ENCODE results near the gene GRN.

Gene GRN

DNA sequence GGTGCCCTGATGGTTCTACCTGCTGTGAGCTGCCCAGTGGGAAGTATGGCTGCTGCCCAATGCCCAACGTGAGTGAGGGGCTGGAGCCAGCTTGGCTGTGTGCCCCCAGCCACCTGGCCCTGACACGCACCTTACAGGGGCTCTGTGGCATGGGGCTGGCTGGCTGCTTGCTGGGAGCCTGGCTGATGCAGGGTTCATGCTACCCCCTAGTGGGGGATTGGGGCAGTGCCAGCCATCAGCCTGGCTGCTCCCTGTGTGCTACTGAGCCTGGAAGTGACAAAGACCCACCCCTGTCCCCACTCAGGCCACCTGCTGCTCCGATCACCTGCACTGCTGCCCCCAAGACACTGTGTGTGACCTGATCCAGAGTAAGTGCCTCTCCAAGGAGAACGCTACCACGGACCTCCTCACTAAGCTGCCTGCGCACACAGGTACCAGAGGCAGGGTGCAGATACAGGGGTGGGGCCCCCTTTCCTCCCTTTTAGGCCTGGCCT lies 5.7 kb downstream of the GRN start:
- TF ChIP-seq CREB1 (IDR thresholded peaks at IDR 0.05; ENCODE audit: low read depth) = no peak
- TF ChIP-seq NFIC (IDR thresholded peaks at IDR 0.05) = no peak
- no peak for TF ChIP-seq TCF12 (IDR thresholded peaks at IDR 0.05; ENCODE audit: low read depth)
- TF ChIP-seq RAD21 (IDR thresholded peaks at IDR 0.05; ENCODE audit: low read depth) = peak; percentile 71

DNA sequence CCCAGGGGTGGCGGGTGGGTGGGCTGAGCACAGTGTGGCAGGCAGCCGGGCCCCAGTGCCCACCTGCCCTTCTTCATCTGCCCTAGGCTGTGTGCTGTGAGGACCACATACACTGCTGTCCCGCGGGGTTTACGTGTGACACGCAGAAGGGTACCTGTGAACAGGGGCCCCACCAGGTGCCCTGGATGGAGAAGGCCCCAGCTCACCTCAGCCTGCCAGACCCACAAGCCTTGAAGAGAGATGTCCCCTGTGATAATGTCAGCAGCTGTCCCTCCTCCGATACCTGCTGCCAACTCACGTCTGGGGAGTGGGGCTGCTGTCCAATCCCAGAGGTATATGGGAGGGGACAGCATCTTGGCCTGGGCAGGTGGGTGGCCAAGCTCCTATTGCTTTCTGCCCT lies 6.4 kb downstream of the GRN start:
- TF ChIP-seq EP300 (IDR thresholded peaks at IDR 0.05; ENCODE audit: borderline replicate concordance) (no peak), CREB1 (IDR thresholded peaks at IDR 0.05; ENCODE audit: low read depth) (no peak), TCF12 (IDR thresholded peaks at IDR 0.05; ENCODE audit: low read depth) (no peak), TAF1 (IDR thresholded peaks at IDR 0.05; ENCODE audit: low read depth) (no peak), NFIC (IDR thresholded peaks at IDR 0.05) (no peak), TEAD4 (IDR thresholded peaks at IDR 0.05) (no peak), RAD21 (IDR thresholded peaks at IDR 0.05; ENCODE audit: low read depth) (no peak), YY1 (IDR thresholded peaks at IDR 0.05; ENCODE audit: low read depth) (no peak), ZBTB7A (IDR thresholded peaks at IDR 0.05; ENCODE audit: low read depth) (no peak), EGR1 (IDR thresholded peaks at IDR 0.05) (no peak), FOXM1 (IDR thresholded peaks at IDR 0.05; ENCODE audit: borderline replicate concordance, low read depth) (no peak), CEBPB (IDR thresholded peaks at IDR 0.05) (no peak)
- TF ChIP-seq, protein P1, sequence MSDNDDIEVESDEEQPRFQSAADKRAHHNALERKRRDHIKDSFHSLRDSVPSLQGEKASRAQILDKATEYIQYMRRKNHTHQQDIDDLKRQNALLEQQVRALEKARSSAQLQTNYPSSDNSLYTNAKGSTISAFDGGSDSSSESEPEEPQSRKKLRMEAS (IDR thresholded peaks at IDR 0.05) = no peak
- TF ChIP-seq, protein P2, sequence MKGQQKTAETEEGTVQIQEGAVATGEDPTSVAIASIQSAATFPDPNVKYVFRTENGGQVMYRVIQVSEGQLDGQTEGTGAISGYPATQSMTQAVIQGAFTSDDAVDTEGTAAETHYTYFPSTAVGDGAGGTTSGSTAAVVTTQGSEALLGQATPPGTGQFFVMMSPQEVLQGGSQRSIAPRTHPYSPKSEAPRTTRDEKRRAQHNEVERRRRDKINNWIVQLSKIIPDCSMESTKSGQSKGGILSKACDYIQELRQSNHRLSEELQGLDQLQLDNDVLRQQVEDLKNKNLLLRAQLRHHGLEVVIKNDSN (IDR thresholded peaks at IDR 0.05) = no peak
- TF ChIP-seq, protein P3, sequence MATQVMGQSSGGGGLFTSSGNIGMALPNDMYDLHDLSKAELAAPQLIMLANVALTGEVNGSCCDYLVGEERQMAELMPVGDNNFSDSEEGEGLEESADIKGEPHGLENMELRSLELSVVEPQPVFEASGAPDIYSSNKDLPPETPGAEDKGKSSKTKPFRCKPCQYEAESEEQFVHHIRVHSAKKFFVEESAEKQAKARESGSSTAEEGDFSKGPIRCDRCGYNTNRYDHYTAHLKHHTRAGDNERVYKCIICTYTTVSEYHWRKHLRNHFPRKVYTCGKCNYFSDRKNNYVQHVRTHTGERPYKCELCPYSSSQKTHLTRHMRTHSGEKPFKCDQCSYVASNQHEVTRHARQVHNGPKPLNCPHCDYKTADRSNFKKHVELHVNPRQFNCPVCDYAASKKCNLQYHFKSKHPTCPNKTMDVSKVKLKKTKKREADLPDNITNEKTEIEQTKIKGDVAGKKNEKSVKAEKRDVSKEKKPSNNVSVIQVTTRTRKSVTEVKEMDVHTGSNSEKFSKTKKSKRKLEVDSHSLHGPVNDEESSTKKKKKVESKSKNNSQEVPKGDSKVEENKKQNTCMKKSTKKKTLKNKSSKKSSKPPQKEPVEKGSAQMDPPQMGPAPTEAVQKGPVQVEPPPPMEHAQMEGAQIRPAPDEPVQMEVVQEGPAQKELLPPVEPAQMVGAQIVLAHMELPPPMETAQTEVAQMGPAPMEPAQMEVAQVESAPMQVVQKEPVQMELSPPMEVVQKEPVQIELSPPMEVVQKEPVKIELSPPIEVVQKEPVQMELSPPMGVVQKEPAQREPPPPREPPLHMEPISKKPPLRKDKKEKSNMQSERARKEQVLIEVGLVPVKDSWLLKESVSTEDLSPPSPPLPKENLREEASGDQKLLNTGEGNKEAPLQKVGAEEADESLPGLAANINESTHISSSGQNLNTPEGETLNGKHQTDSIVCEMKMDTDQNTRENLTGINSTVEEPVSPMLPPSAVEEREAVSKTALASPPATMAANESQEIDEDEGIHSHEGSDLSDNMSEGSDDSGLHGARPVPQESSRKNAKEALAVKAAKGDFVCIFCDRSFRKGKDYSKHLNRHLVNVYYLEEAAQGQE (IDR thresholded peaks at IDR 0.05; ENCODE audit: low read depth) = no peak

DNA sequence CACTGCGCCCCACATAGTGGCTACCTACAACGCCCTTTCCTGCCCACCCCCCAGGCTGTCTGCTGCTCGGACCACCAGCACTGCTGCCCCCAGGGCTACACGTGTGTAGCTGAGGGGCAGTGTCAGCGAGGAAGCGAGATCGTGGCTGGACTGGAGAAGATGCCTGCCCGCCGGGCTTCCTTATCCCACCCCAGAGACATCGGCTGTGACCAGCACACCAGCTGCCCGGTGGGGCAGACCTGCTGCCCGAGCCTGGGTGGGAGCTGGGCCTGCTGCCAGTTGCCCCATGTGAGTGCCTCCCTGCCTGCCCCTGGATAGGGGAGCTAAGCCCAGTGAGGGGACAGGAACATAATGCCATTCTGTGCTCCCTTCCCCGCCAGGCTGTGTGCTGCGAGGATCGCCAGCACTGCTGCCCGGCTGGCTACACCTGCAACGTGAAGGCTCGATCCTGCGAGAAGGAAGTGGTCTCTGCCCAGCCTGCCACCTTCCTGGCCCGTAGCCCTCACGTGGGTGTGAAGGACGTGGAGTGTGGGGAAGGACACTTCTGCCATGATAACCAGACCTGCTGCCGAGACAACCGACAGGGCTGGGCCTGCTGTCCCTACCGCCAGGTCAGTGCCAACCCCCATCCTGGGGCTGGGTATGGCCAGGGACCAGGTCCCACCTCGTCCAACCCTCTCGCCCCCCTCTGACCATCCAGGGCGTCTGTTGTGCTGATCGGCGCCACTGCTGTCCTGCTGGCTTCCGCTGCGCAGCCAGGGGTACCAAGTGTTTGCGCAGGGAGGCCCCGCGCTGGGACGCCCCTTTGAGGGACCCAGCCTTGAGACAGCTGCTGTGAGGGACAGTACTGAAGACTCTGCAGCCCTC lies 7.1 kb downstream of the GRN start:
- TF ChIP-seq EP300 (IDR thresholded peaks at IDR 0.05; ENCODE audit: borderline replicate concordance) (no peak), ZBTB7A (IDR thresholded peaks at IDR 0.05; ENCODE audit: low read depth) (no peak), TCF12 (IDR thresholded peaks at IDR 0.05; ENCODE audit: low read depth) (no peak), CEBPB (IDR thresholded peaks at IDR 0.05) (no peak), CREB1 (IDR thresholded peaks at IDR 0.05; ENCODE audit: low read depth) (no peak)
- TF ChIP-seq, protein P2 (IDR thresholded peaks at IDR 0.05) = no peak
- TF ChIP-seq, protein P1 (IDR thresholded peaks at IDR 0.05) = no peak

DNA sequence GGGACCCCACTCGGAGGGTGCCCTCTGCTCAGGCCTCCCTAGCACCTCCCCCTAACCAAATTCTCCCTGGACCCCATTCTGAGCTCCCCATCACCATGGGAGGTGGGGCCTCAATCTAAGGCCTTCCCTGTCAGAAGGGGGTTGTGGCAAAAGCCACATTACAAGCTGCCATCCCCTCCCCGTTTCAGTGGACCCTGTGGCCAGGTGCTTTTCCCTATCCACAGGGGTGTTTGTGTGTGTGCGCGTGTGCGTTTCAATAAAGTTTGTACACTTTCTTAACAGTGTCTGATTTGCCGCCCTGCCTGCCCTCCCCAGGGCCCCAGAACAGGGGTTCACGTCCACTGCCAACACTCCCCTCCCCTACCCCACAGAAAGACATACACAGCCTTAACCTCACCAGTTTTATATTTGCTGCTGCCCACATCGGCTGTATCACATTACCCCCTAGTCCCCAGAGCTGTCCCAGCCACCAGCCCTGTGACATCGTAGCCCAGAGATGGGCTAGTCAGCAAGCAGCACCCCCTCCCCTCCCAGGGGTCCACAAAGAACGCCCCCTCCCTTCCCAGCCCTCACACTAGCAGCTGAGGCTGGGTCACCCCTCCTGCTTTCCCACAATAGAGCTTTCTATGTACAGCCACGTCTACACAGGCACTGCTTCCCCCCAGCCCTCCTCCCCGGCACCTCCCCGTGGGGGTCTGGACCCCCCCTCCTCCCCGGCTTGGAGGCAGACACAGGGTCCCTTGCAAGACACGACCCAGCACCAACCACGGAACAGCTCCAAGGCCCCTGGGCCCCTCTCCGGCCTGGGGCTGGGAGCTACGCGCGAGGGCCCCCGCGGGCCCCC lies 7.9 kb downstream of the GRN start:
- TF ChIP-seq EP300 (IDR thresholded peaks at IDR 0.05; ENCODE audit: borderline replicate concordance) = no peak
- no peak for TF ChIP-seq TCF12 (IDR thresholded peaks at IDR 0.05; ENCODE audit: low read depth)
- TF ChIP-seq NFIC (IDR thresholded peaks at IDR 0.05) = no peak
- no peak for TF ChIP-seq EGR1 (IDR thresholded peaks at IDR 0.05)
- TF ChIP-seq, protein P1 (IDR thresholded peaks at IDR 0.05) = no peak
- no peak for TF ChIP-seq CREB1 (IDR thresholded peaks at IDR 0.05; ENCODE audit: low read depth)
- no peak for TF ChIP-seq RAD21 (IDR thresholded peaks at IDR 0.05; ENCODE audit: low read depth)
- no peak for TF ChIP-seq CEBPB (IDR thresholded peaks at IDR 0.05)
- TF ChIP-seq, protein P2 (IDR thresholded peaks at IDR 0.05) = no peak
- TF ChIP-seq FOXM1 (IDR thresholded peaks at IDR 0.05; ENCODE audit: borderline replicate concordance, low read depth) = no peak

DNA sequence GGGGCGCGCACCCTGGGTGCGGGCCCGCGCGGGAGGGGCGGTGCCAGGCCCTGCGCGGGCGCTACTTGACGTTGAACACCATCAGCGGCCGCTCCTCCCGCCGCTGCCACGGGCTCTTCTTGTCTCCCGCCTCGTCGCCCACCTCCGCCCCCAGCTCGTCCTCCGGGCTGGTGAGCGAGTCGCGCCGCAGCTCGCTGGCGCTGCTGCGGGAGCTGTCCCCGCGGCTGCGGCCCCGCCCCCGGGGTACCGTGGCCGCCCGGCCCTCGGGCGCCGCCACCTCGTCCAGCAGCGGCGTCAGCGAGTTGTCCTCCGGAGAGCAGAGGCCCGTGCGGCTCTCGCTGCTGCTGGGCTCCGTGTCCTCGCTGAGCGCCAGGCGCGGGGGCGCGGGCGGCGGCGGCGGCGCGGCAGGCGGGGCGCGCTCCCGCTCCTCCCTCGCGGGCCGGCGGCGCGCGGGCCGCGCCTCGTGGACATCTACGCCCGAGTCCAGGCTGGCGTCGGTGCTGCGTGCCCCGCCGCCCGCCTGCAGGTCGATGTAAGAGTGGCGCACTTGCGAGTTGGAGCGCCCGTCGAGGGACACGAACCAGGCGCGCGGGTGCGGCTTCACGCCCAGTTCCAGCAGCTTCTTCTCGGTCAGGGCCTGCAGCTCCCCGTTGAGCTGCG lies 8.7 kb downstream of the GRN start:
- no peak for TF ChIP-seq NFIC (IDR thresholded peaks at IDR 0.05)
- TF ChIP-seq CREB1 (IDR thresholded peaks at IDR 0.05; ENCODE audit: low read depth) = no peak
- TF ChIP-seq, protein P2 (IDR thresholded peaks at IDR 0.05) = no peak
- TF ChIP-seq YY1 (IDR thresholded peaks at IDR 0.05; ENCODE audit: low read depth) = no peak
- no peak for TF ChIP-seq EP300 (IDR thresholded peaks at IDR 0.05; ENCODE audit: borderline replicate concordance)
- no peak for TF ChIP-seq CEBPB (IDR thresholded peaks at IDR 0.05)
- no peak for TF ChIP-seq ZBTB7A (IDR thresholded peaks at IDR 0.05; ENCODE audit: low read depth)
- TF ChIP-seq TEAD4 (IDR thresholded peaks at IDR 0.05) = no peak
- TF ChIP-seq FOXM1 (IDR thresholded peaks at IDR 0.05; ENCODE audit: borderline replicate concordance, low read depth) = no peak
- TF ChIP-seq, protein P1 (IDR thresholded peaks at IDR 0.05) = no peak
- TF ChIP-seq EGR1 (IDR thresholded peaks at IDR 0.05) = no peak
- TF ChIP-seq, protein P3 (IDR thresholded peaks at IDR 0.05; ENCODE audit: low read depth) = no peak
